Measurements from ENCODE around the gene VASN.

Gene VASN

DNA sequence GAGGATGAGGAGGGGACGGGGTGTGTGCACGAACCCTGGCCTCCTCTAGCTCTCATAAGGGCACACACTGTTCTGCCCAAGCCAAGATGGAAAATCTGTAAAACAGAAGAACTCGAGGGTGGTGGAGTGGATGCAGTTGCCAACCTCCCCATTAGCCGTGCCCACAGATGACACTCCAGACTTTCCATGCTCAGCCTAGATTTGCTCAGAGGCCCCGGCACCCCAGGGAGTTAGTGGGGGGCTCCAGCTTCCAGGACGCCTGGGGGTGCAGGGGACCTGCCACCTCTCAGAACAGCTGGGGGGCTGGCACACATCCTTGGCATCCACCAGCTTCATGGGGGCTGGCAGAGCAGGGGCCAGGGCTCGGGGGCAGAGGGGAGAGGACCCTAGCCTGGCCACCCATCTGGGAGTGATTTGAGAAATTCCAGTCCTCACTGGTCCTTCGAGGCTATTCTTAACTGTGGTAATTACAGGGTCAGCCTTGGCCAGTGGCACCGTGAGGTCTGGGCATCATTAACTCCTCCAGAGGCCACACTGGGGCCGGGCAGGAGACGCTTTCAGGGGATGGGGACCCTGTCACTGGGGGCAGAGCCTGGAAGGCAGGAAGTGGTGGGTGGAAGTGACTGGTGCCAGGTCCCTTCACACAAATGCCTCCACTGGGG, 14.3 kb downstream of the VASN start:
- H3K23ac ChIP-seq (ENCODE audit: low read length in 2 of 2), result no peak overlapping the region
- H3K14ac ChIP-seq (ENCODE audit: low read length in 2 of 2), result no peak overlapping the region
- WGBS, result 83% methylated on average over 9 of the region's 11 CpGs
- H3K27me3 ChIP-seq (ENCODE audit: control insufficient read depth in 1 of 2, insufficient read depth in 1 of 2, low read length in 2 of 2), result no peaks in the 10 kb centered on the region
- H2AFZ ChIP-seq (ENCODE audit: low read depth, low read length), result no peak overlapping the region
- no peak overlapping the region for H3K18ac ChIP-seq (ENCODE audit: low read depth in 1 of 2, low read length in 2 of 2)
- no peaks in the 10 kb centered on the region for H3K9me3 ChIP-seq (ENCODE audit: control insufficient read depth, low read length)
- no peak overlapping the region for H2BK5ac ChIP-seq (ENCODE audit: low read depth, low read length, poor library complexity, severe bottlenecking)
- H3K27ac ChIP-seq (ENCODE audit: low read length, poor library complexity, severe bottlenecking), result no peak overlapping the region
- H3K4me1 ChIP-seq (ENCODE audit: control insufficient read depth, insufficient read depth, low read depth, low read length), result peaks cover 69% of the 10 kb centered on the region
- no peak for DNase-seq
- H2AK5ac ChIP-seq (ENCODE audit: low read length, severe bottlenecking), result no peak overlapping the region
- H3K4ac ChIP-seq (ENCODE audit: low read depth in 1 of 2, low read length in 2 of 2), result peak overlapping the region in 1 of 2 experiments; percentile 56
- no peak overlapping the region for H3K4me2 ChIP-seq (ENCODE audit: low read length, poor library complexity, severe bottlenecking)
- H3K36me3 ChIP-seq (ENCODE audit: control insufficient read depth in 1 of 2, insufficient read depth in 2 of 2, low read depth in 1 of 2, low read length in 2 of 2), result peaks cover 39 to 71% of the 10 kb centered on the region in 2 experiments
- H2BK12ac ChIP-seq (ENCODE audit: low read length in 2 of 2), result peak overlapping the region in 1 of 2 experiments; percentile 11
- peaks cover 27% of the 10 kb centered on the region for H3K79me1 ChIP-seq (replicated peaks; ENCODE audit: low read length, poor library complexity, severe bottlenecking)
- H2BK15ac ChIP-seq (ENCODE audit: low read depth, poor library complexity, severe bottlenecking), result peak overlapping the region; percentile 62
- no peak overlapping the region for H4K8ac ChIP-seq (ENCODE audit: low read length)
- peak overlapping the region; percentile 58 for H3K9ac ChIP-seq (ENCODE audit: low read length)
- no peak overlapping the region for H2BK120ac ChIP-seq (ENCODE audit: low read depth, low read length)
- no peak overlapping the region for H3K4me3 ChIP-seq (ENCODE audit: insufficient read depth in 1 of 2, low read depth in 1 of 2, low read length in 2 of 2)
- H4K91ac ChIP-seq (ENCODE audit: low read length), result peak overlapping the region; percentile 10

DNA sequence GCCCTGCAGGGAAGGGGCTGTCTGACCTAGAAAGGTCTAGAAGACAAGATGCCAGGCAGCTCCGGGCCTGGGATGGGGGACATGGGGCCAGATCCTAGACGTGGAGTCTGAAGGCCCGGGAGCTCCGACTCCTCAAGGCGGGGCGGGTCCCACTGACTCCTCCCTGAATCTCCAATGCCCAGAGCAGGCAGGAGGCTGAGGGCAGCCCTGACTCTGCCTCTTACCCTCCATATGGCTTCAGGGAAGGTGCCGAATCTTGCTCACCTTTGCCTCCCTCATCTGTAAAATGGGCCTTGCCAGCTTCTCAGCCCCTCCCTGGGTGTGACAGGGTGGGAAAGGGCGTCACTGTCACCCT, 14.8 kb downstream of the VASN start:
- 67% methylated on average over 7 of the region's 8 CpGs for WGBS
- Histone ChIP-seq H2BK120ac (ENCODE audit: low read depth, low read length) (no peak overlapping the region), H2BK5ac (ENCODE audit: low read depth, low read length, poor library complexity, severe bottlenecking) (no peak overlapping the region), H3K4ac (ENCODE audit: low read depth in 1 of 2, low read length in 2 of 2) (peak overlapping the region; percentile 56 to 70), H3K79me1 (replicated peaks; ENCODE audit: low read length, poor library complexity, severe bottlenecking) (peaks cover 23% of the 10 kb centered on the region), H2BK12ac (ENCODE audit: low read length in 2 of 2) (no peak overlapping the region), H3K27me3 (ENCODE audit: control insufficient read depth in 1 of 2, insufficient read depth in 1 of 2, low read length in 2 of 2) (no peaks in the 10 kb centered on the region), H4K91ac (ENCODE audit: low read length) (no peak overlapping the region), H2AK5ac (ENCODE audit: low read length, severe bottlenecking) (peak overlapping the region; percentile 73), H3K4me2 (ENCODE audit: low read length, poor library complexity, severe bottlenecking) (no peak overlapping the region), H3K18ac (ENCODE audit: low read depth in 1 of 2, low read length in 2 of 2) (no peak overlapping the region), H3K27ac (ENCODE audit: low read length, poor library complexity, severe bottlenecking) (no peak overlapping the region), H3K36me3 (ENCODE audit: control insufficient read depth in 1 of 2, insufficient read depth in 2 of 2, low read depth in 1 of 2, low read length in 2 of 2) (peaks cover 34 to 66% of the 10 kb centered on the region in 2 experiments), H3K9ac (ENCODE audit: low read length) (peak overlapping the region; percentile 58), H4K8ac (ENCODE audit: low read length) (peak overlapping the region; percentile 73), H3K23ac (ENCODE audit: low read length in 2 of 2) (no peak overlapping the region), H3K4me1 (ENCODE audit: control insufficient read depth, insufficient read depth, low read depth, low read length) (peaks cover 66% of the 10 kb centered on the region), H2AFZ (ENCODE audit: low read depth, low read length) (no peak overlapping the region), H3K14ac (ENCODE audit: low read length in 2 of 2) (no peak overlapping the region), H2BK15ac (ENCODE audit: low read depth, poor library complexity, severe bottlenecking) (no peak overlapping the region), H3K9me3 (ENCODE audit: control insufficient read depth, low read length) (no peaks in the 10 kb centered on the region), H3K4me3 (ENCODE audit: insufficient read depth in 1 of 2, low read depth in 1 of 2, low read length in 2 of 2) (no peak overlapping the region)
- no peak for DNase-seq

DNA sequence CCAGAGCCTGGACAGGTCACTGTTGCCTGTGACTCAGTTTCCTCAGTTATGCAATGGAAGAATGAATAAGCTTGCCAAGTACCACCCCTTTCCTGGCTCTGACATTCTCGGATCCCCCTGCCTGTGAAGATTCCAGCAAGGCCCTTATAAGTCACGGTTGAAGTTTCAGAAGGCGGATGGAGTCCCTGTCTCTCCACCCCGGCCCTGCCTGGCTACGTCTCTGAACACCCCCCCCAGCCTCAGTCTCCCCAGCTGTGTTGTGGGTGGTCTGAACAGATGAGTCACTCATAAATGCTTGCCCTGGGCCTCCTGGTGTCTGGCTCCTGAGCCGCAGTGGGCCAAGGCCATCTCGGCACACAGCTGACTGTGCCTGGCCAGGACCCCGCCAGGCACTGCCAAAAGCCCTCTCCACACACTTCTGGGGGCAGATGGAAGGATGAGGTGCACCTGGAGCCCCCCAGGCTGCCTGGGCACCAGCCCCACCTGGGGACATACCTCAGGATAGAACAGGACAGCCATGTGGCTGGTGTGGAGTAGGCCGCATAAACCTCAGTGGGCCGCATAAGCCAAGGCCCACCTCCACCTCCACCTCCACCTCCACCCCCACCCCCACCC, 15.4 kb downstream of the VASN start:
- no peak overlapping the region for H2AFZ ChIP-seq (ENCODE audit: low read depth, low read length)
- H3K4me2 ChIP-seq (ENCODE audit: low read length, poor library complexity, severe bottlenecking), result no peak overlapping the region
- H3K79me1 ChIP-seq (replicated peaks; ENCODE audit: low read length, poor library complexity, severe bottlenecking), result peaks cover 17% of the 10 kb centered on the region
- H3K4ac ChIP-seq (ENCODE audit: low read depth in 1 of 2, low read length in 2 of 2), result peak overlapping the region in 1 of 2 experiments; percentile 70
- H2AK5ac ChIP-seq (ENCODE audit: low read length, severe bottlenecking), result peak overlapping the region; percentile 73
- H3K9me3 ChIP-seq (ENCODE audit: control insufficient read depth, low read length), result no peaks in the 10 kb centered on the region
- H3K9ac ChIP-seq (ENCODE audit: low read length), result peak overlapping the region; percentile 58
- no peaks in the 10 kb centered on the region for H3K27me3 ChIP-seq (ENCODE audit: control insufficient read depth in 1 of 2, insufficient read depth in 1 of 2, low read length in 2 of 2)
- H4K91ac ChIP-seq (ENCODE audit: low read length), result peak overlapping the region; percentile 36
- H2BK15ac ChIP-seq (ENCODE audit: low read depth, poor library complexity, severe bottlenecking), result peak overlapping the region; percentile 44
- no peak for DNase-seq
- no peak overlapping the region for H3K27ac ChIP-seq (ENCODE audit: low read length, poor library complexity, severe bottlenecking)
- H2BK5ac ChIP-seq (ENCODE audit: low read depth, low read length, poor library complexity, severe bottlenecking), result no peak overlapping the region
- peak overlapping the region; percentile 67 to 75 for H3K18ac ChIP-seq (ENCODE audit: low read depth in 1 of 2, low read length in 2 of 2)
- no peak overlapping the region for H3K23ac ChIP-seq (ENCODE audit: low read length in 2 of 2)
- no peak overlapping the region for H3K14ac ChIP-seq (ENCODE audit: low read length in 2 of 2)
- WGBS, result 77% methylated on average over 8 of the region's 10 CpGs
- H3K36me3 ChIP-seq (ENCODE audit: control insufficient read depth in 1 of 2, insufficient read depth in 2 of 2, low read depth in 1 of 2, low read length in 2 of 2), result peaks cover 28 to 60% of the 10 kb centered on the region in 2 experiments
- no peak overlapping the region for H2BK120ac ChIP-seq (ENCODE audit: low read depth, low read length)
- peak overlapping the region in 1 of 2 experiments; percentile 75 for H2BK12ac ChIP-seq (ENCODE audit: low read length in 2 of 2)
- H3K4me1 ChIP-seq (ENCODE audit: control insufficient read depth, insufficient read depth, low read depth, low read length), result peaks cover 66% of the 10 kb centered on the region
- peak overlapping the region; percentile 64 for H4K8ac ChIP-seq (ENCODE audit: low read length)
- no peak overlapping the region for H3K4me3 ChIP-seq (ENCODE audit: insufficient read depth in 1 of 2, low read depth in 1 of 2, low read length in 2 of 2)

DNA sequence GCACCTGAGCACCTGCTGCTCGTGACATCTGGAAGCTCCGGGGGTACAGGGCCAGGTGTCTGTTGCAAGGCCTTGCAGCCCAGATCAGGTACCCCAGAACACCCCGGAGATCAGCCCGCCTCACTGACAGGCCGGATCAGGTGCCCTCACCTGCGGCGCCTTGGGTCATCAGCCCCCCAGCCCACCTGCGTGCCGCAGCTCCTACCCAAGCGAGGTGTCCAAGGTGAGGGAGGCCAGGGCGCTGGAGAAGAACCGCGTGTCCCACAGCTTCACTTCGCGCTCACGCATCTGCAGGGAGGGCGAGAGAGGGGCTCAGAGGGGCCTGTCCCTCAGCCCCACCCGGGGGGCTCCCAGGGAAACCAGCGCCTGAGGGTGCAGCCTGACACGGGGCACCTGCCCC, 16.1 kb downstream of the VASN start:
- Histone ChIP-seq H3K23ac (ENCODE audit: low read length in 2 of 2) (no peak overlapping the region), H3K27me3 (ENCODE audit: control insufficient read depth in 1 of 2, insufficient read depth in 1 of 2, low read length in 2 of 2) (no peaks in the 10 kb centered on the region), H2AFZ (ENCODE audit: low read depth, low read length) (no peak overlapping the region), H3K9me3 (ENCODE audit: control insufficient read depth, low read length) (no peaks in the 10 kb centered on the region), H3K4me2 (ENCODE audit: low read length, poor library complexity, severe bottlenecking) (no peak overlapping the region), H3K4ac (ENCODE audit: low read depth in 1 of 2, low read length in 2 of 2) (peak overlapping the region in 1 of 2 experiments; percentile 29), H3K27ac (ENCODE audit: low read length, poor library complexity, severe bottlenecking) (no peak overlapping the region), H4K91ac (ENCODE audit: low read length) (peak overlapping the region; percentile 73), H3K4me1 (ENCODE audit: control insufficient read depth, insufficient read depth, low read depth, low read length) (peaks cover 71% of the 10 kb centered on the region), H2BK120ac (ENCODE audit: low read depth, low read length) (peak overlapping the region; percentile 69), H3K14ac (ENCODE audit: low read length in 2 of 2) (no peak overlapping the region), H2BK5ac (ENCODE audit: low read depth, low read length, poor library complexity, severe bottlenecking) (no peak overlapping the region), H3K79me1 (replicated peaks; ENCODE audit: low read length, poor library complexity, severe bottlenecking) (peaks cover 10% of the 10 kb centered on the region), H2BK15ac (ENCODE audit: low read depth, poor library complexity, severe bottlenecking) (peak overlapping the region; percentile 44), H3K4me3 (ENCODE audit: insufficient read depth in 1 of 2, low read depth in 1 of 2, low read length in 2 of 2) (no peak overlapping the region), H2AK5ac (ENCODE audit: low read length, severe bottlenecking) (peak overlapping the region; percentile 40), H3K9ac (ENCODE audit: low read length) (peak overlapping the region; percentile 43), H4K8ac (ENCODE audit: low read length) (peak overlapping the region; percentile 19), H3K36me3 (ENCODE audit: control insufficient read depth in 1 of 2, insufficient read depth in 2 of 2, low read depth in 1 of 2, low read length in 2 of 2) (peaks cover 20 to 53% of the 10 kb centered on the region in 2 experiments), H3K18ac (ENCODE audit: low read depth in 1 of 2, low read length in 2 of 2) (peak overlapping the region; percentile 19 to 93), H2BK12ac (ENCODE audit: low read length in 2 of 2) (peak overlapping the region in 1 of 2 experiments; percentile 61)
- no peak for DNase-seq
- WGBS, result 96% methylated on average over 20 of the region's 20 CpGs
